GM12801 (cell line): ENCODE results near the gene GNG13.

Experiments used
- TF ChIP-seq, protein P1 (sequence below): IDR thresholded peaks from one replicate; pipeline ENCODE4 v1.5.1; 2011; ENCODE audit warnings: control low read depth; ENCODE audit not compliant: insufficient read length; ENCODE audit errors: extremely low read depth

GNG13 gene

GRCh38 chr16:767743-768235 lies 32.7 kb downstream of the GNG13 start:
- TF ChIP-seq, protein P1, sequence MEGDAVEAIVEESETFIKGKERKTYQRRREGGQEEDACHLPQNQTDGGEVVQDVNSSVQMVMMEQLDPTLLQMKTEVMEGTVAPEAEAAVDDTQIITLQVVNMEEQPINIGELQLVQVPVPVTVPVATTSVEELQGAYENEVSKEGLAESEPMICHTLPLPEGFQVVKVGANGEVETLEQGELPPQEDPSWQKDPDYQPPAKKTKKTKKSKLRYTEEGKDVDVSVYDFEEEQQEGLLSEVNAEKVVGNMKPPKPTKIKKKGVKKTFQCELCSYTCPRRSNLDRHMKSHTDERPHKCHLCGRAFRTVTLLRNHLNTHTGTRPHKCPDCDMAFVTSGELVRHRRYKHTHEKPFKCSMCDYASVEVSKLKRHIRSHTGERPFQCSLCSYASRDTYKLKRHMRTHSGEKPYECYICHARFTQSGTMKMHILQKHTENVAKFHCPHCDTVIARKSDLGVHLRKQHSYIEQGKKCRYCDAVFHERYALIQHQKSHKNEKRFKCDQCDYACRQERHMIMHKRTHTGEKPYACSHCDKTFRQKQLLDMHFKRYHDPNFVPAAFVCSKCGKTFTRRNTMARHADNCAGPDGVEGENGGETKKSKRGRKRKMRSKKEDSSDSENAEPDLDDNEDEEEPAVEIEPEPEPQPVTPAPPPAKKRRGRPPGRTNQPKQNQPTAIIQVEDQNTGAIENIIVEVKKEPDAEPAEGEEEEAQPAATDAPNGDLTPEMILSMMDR: no peak

- TF ChIP-seq, protein P1: no peak
Measured at GRCh38 chr16:766820-767640, 33.5 kb downstream of the GNG13 start.

DNA sequence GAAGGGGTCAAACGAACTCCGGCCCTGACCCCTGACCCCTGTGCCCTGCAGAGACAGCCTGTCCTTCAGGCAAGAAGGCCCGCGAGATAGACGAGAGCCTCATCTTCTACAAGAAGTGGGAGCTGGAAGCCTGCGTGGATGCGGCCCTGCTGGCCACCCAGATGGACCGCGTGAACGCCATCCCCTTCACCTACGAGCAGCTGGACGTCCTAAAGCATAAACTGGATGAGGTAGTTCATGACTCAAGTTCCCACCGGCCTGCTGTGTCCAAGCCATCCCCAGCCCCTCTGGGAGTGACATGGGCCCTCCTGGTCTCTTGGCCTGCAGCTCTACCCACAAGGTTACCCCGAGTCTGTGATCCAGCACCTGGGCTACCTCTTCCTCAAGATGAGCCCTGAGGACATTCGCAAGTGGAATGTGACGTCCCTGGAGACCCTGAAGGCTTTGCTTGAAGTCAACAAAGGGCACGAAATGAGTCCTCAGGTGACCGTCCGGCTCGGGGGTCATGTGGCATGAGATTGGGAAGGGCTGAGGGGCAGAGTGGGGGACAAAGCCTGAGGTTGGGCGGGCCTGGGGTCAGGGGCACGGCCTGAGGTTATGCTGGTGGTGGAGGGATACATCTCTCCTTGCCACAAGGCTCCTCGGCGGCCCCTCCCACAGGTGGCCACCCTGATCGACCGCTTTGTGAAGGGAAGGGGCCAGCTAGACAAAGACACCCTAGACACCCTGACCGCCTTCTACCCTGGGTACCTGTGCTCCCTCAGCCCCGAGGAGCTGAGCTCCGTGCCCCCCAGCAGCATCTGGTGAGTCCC lies 34.3 kb downstream of the GNG13 start:
- TF ChIP-seq, protein P1: no peak

- TF ChIP-seq, protein P1: no peak
Measured at GRCh38 chr16:765488-765865, 35.1 kb downstream of the GNG13 start.

- TF ChIP-seq, protein P1: no peak
Measured at GRCh38 chr16:764848-765487, 35.6 kb downstream of the GNG13 start.

GRCh38 chr16:764184-764750 lies 36.3 kb downstream of the GNG13 start:
- TF ChIP-seq, protein P1: no peak
